ENCODE data around the gene SNAI1.

The SNAI1 gene

GRCh38 chr20:50012282-50013263, 29.8 kb downstream of the SNAI1 start:
- DNase-seq (ENCODE audit: low read depth in 1 of 2, low spot score in 1 of 2) = no peak

DNA sequence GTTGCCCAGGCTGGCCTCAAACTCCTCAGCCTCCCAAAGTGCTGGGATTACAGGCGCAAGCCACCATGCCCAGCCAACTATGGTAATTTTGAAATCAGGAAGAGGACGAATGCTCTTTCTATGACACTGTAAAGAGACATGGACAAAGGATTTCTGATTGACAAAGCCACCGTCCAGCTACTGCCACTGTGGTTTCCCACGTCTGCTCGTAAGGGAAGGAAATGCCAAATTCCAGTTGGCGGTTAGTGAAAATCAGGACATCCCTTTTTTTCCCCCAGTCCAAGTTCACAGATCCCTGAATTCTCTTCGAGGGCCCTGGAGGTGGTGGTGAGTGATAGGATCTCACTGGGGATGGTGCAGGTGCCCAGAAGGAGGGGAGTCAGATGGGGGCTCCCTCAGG, 31.2 kb downstream of the SNAI1 start:
- no peak for DNase-seq (ENCODE audit: low read depth in 1 of 2, low spot score in 1 of 2)

DNA sequence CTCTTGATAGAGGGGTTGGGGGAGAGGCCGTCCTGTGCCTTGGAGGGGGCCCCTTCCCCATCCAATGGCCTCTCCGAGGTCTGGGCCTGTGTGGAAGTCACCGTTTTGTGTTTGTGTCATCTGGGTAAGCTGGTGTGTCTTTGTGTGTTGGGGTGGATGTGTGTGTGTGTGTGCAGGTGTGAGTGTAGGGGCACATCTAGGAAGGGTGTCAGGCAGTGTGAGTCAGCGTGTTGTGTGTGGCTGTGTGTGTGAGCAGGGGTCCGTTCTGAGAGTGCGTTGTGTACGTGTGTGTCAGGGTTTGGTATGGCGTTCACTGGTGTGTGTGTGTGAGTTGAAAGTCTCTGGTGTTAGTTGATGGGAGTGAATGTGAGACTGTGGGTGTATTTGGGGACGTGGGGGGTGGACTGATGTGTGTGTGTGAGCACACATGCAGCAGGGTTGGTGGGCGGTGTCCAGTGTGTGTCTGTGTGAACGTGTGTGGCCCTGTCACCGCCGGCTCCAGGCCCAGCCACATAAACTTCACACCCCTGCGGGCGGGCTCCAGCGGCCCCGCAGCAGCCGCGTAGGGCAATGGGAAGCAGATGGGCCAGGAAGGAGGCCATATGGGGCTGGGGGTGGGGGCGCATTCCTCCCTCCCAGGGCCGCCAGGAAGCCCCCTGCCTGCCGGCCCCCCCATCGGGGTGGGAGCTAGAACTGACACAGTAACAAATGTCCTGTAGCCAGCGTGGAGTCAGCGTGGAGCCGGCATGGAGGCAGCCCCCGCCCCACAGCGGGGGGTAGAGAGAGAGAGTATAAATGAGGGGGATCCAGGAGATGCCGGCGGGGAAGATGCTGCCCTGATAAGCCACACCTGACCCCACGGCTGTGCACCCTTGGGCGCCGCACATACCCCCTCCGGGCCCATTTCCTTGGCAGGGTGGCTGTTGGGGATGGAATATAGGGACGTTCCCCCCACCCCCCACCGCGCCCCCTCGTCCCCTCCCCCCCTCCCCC, 32.1 kb downstream of the SNAI1 start:
- no peak for DNase-seq (ENCODE audit: low read depth in 1 of 2, low spot score in 1 of 2)

DNA sequence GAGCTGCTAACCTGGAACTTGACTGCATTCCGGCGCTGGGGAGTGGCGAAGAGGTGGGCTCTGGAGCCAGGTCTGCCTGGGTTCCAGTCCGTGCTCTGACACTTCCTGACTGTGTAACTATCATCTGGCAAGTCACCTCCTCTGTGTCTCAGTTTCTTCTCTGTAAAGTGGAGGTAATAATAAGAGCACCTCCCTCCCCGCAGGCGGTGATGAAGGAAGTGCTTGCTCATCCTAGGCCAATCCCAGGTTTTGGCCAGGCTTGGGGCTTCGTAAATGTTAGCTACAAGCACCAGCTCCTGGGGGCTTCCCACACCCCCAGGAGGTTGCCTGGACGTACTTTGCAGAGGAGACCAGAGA, 32.8 kb downstream of the SNAI1 start:
- DNase-seq (ENCODE audit: low read depth in 1 of 2, low spot score in 1 of 2) = no peak

DNA sequence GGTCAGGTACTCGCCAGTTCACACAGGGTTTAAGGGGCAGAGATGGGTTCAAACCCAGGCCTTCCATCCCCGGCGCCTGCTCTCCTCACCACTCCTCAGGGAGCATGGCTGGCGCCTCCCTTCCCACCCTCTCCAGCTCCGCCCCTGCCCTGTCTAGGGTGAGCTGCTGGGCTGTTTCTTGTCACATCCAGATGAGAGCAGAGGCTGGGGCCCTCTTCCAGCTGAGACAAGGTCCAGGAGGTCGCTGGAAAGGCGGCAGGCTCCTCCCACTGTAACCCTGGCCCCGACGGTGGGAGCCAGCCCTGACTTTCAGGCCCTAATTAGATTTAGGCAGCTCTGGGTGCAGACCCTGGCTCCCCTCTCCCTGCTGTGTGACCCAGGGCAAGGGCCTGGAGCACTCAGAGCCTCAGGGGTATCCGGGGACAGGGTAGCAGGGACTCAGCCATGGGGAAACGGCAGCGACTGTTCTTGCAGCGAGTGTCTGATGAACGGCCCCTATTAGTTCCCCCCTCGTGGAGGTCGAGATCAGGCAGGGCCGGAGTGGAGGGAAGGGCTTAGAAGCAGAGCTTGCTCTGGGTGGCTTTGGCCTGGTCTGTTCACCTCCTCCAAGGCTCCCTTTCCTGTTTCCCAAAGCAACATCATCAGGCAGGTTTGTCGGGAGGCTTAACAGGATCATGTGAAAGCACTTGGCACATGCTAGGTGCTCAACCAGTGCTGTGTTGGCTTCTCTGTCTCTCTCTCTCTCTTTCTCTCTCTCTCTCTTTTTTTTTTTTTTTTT, 33.4 kb downstream of the SNAI1 start:
- DNase-seq (ENCODE audit: low read depth in 1 of 2, low spot score in 1 of 2) = no peak

- no peak for DNase-seq (ENCODE audit: low read depth in 1 of 2, low spot score in 1 of 2)
These were observed 34.4 kb downstream of the SNAI1 start for GRCh38 chr20:50017160-50017559.

- DNase-seq (ENCODE audit: low read depth in 1 of 2, low spot score in 1 of 2) = no peak
These were observed 34.9 kb downstream of the SNAI1 start for GRCh38 chr20:50017576-50018248.

GRCh38 chr20:50019466-50020256, 36.9 kb downstream of the SNAI1 start:
- DNase-seq (ENCODE audit: low read depth in 1 of 2, low spot score in 1 of 2) = no peak

- DNase-seq (ENCODE audit: low read depth in 1 of 2, low spot score in 1 of 2) = no peak
These were observed 37.5 kb downstream of the SNAI1 start for GRCh38 chr20:50020288-50020687.

GRCh38 chr20:50022676-50023075, 39.9 kb downstream of the SNAI1 start:
- no peak for DNase-seq (ENCODE audit: low read depth in 1 of 2, low spot score in 1 of 2)

DNA sequence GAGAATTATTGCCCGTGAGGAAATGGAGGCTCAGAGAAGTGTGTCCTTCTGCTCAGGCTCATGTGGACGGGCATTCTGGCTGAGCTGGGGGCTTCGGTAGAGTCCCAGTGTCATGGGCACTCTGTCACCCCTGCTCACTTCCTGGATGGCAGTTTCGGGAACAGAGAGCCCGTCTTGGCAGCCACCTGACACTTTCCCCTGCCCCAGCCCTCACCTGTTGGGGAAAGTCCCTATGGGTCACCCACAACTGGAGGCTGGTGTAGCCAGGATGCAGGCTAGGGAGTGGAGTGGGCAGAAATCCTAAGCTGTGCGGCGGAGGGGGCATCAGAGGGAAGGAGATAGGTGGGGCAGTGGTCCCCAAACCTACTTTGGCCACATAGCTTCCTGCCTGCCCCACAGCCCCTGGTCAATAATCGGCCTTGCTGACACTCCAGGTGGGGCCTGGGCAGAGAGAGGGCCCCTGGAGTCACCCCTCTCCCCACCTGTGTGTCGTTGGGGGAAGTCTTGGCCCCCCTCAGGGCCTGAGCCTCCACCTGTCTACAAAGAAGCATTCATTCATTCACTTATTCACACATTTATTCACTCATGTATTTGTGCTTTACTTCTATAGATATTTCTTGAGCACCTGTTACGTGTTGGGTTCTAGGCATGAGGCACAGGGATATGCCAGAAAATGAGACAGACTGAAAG, 40.5 kb downstream of the SNAI1 start:
- no peak for DNase-seq (ENCODE audit: low read depth in 1 of 2, low spot score in 1 of 2)

DNA sequence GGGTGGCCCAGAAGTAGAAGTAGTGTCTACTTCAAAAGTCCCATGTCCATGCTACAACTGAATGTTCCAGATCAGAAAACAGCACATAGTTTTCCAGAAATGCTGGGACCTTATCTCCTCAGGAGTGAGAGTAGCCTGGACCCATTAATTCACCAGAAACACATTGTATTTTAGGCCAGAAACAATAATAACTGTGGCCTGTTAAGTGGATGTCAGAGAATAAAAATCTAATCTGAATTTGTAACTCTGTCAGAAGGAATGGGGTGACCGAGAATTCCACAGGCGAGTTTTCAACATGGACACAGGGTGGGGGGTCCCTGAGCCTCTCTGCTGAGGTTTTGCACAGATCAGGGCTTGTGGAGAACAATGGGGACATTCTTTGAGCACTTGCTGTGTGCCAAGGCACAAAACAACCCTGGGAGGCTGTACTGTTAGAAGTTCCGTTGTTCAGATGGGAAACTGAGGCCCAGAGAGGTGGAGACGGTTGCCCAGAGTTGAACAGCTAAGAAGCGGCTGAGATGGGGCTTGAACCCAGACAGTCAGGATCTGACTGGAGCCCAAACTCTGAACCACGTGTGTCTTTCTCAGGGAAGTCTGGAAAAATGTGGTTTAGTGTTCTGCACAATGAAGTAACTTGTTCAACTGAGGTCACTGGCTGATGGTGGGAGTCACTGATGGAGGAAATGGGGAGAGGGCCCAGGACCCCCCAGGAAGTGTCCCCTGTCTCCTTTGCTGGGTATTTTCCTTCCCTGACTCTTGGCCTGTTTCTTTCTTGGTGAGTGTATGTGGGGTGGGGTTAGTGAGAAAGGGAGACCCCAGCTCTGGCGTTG, 44.2 kb downstream of the SNAI1 start:
- DNase-seq (ENCODE audit: low read depth in 1 of 2, low spot score in 1 of 2) = no peak

DNA sequence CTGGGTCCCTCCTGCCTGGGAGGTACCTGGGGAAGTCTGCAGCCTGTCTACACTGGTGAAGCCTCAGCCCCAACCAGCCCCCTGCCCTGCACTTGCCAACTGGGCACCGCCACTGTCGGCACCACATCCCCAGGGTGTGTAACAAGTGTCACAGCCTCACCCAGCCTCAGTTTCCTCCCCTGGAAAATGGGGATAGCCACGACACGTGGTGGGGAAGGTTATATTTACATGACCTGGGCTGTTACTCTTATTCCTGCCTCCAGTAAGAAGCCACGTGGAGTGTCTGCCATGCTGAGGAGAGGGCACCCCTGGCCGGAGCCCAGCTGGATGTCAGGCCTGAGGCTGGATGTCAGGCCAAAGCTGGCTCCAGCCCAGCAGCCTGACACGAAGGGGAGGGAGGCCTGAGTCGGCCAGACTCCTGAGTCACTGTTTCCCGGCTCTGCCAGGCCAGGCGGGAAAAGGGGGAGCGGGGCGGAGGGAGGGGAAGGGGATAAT, 44.9 kb downstream of the SNAI1 start:
- no peak for DNase-seq (ENCODE audit: low read depth in 1 of 2, low spot score in 1 of 2)

DNA sequence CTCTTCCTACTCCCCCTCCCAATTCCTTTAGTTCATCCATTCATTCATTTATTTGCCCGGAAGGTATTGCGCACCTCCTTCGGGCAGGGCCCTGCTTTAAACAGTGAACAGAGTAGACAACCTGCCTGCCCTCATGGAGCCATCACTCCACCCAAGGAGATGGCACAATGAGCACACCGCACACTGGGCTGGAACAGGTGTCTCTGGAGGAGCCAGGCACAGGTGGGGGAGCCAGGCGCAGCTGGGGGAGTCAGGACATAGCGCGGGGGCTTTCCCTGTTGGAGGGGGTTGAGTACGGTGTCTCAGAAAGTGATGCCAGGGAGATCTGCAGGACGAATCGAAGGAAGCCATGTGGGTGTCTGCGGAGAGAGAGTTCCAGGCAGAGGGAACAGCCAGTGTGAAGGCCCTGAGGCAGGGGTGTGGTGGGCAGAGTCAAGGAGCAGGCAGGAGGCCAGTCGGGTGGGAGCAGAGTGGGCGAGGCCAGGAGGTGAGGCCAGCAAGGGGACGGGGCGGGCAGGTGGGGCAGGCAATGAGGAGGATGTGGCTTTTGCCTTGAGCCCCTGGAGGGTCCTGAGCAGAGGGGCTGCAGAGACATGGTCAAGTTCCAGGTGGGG, 46.4 kb downstream of the SNAI1 start:
- DNase-seq (ENCODE audit: low read depth in 1 of 2, low spot score in 1 of 2) = no peak

DNA sequence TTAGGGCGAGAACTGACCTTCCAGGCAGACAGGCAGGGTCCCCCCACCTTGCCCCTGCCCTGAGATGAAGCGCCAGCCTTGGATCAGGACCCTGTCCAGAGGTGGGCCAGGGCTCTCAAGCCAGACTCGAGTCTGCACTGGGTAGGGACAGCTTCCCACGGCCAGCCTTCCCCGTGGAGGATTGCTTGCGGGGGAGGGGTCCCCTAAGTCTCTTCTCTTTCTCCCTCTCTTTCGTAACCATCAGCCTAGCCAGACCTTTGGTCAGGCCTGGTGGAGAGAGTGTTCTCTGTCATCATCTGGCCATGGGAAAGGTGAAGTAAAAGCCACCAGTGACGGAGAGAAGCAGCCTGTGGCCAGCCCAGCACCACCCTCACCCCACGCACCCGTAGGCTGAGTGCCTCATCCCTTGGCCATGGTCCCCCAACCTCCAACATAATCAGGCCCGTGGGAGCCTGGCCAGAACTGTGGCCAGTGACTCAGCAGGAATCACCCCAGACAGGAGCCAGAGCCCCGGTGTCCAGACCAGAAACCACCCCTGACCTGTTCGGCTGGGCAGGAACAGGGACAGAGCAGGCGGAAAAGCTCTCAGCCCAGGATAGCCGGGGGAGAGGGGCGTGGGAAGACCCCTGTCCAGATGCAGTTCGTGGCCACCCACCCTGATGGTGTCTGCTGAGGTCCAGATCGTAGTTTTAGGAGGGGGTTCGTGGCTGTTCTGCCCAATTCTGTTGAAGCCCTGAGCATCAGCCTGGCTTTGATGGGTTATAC, 47.1 kb downstream of the SNAI1 start:
- DNase-seq (ENCODE audit: low read depth in 1 of 2, low spot score in 1 of 2) = no peak

GRCh38 chr20:50032955-50033666, 50.3 kb downstream of the SNAI1 start:
- no peak for DNase-seq (ENCODE audit: low read depth in 1 of 2, low spot score in 1 of 2)
